DMS79 (cell line): ENCODE measurements around the gene TBCD.

Source experiments
- DNase-seq: peaks from one replicate; lab custom pipeline; 2025; lab: John Stamatoyannopoulos, UW

TBCD gene

GRCh38 chr17:82791532-82791931 is 39.7 kb downstream of the TBCD start:
- DNase-seq, result no peak

- no peak for DNase-seq
Measured at GRCh38 chr17:82793974-82794630, 42.2 kb downstream of the TBCD start.

GRCh38 chr17:82794781-82795482 is 43.1 kb downstream of the TBCD start:
- DNase-seq, result no peak

GRCh38 chr17:82795615-82796014 is 43.8 kb downstream of the TBCD start:
- no peak for DNase-seq

- DNase-seq, result no peak
Measured at GRCh38 chr17:82797061-82797460, 45.2 kb downstream of the TBCD start.

GRCh38 chr17:82798752-82799151 is 46.9 kb downstream of the TBCD start:
- no peak for DNase-seq

GRCh38 chr17:82799591-82799990 is 47.7 kb downstream of the TBCD start:
- no peak for DNase-seq

- no peak for DNase-seq
Measured at GRCh38 chr17:82800885-82801284, 49.0 kb downstream of the TBCD start.

GRCh38 chr17:82801377-82801970 is 49.6 kb downstream of the TBCD start:
- no peak for DNase-seq

GRCh38 chr17:82802075-82802780 is 50.4 kb downstream of the TBCD start:
- no peak for DNase-seq

GRCh38 chr17:82803185-82803584 is 51.3 kb downstream of the TBCD start:
- no peak for DNase-seq

GRCh38 chr17:82803606-82804005 is 51.7 kb downstream of the TBCD start:
- DNase-seq, result no peak

GRCh38 chr17:82804442-82805191 is 52.8 kb downstream of the TBCD start:
- no peak for DNase-seq

- no peak for DNase-seq
Measured at GRCh38 chr17:82805254-82805653, 53.4 kb downstream of the TBCD start.

- DNase-seq, result no peak
Measured at GRCh38 chr17:82805823-82806222, 54.0 kb downstream of the TBCD start.

- DNase-seq, result no peak
Measured at GRCh38 chr17:82806645-82807044, 54.8 kb downstream of the TBCD start.

GRCh38 chr17:82807101-82807500 is 55.2 kb downstream of the TBCD start:
- no peak for DNase-seq

- no peak for DNase-seq
Measured at GRCh38 chr17:82807562-82807961, 55.7 kb downstream of the TBCD start.

- no peak for DNase-seq
Measured at GRCh38 chr17:82808006-82808405, 56.1 kb downstream of the TBCD start.

GRCh38 chr17:82808921-82809905 is 57.3 kb downstream of the TBCD start:
- DNase-seq, result no peak
